ENCODE measurements around the gene CCL21. TPM values are rescaled to one million over a fixed set of nuclear protein-coding genes. Genes with fewer than 3 reads are reported as not detected.

Gene CCL21
- total RNA-seq, 6 donors from 2014 or later: 7.3 to 92.0 (median 79.5) TPM

GRCh38 chr9:34675048-34675714 is 34.8 kb downstream of the CCL21 start:
- Histone ChIP-seq H3K27ac (no peak overlapping the region), H3K4me1 (no peaks in the 10 kb centered on the region), H3K9me3 (no peaks in the 10 kb centered on the region), H3K4me3 (no peak overlapping the region), H3K27me3 (no peaks in the 10 kb centered on the region), H3K36me3 (no peaks in the 10 kb centered on the region)
- peak in 1 of 2 donors; percentile 41 for DNase-seq
- WGBS, 2 donors: 45 to 54% methylated on average over 10 of the region's 10 CpGs
- TF ChIP-seq, protein P1, sequence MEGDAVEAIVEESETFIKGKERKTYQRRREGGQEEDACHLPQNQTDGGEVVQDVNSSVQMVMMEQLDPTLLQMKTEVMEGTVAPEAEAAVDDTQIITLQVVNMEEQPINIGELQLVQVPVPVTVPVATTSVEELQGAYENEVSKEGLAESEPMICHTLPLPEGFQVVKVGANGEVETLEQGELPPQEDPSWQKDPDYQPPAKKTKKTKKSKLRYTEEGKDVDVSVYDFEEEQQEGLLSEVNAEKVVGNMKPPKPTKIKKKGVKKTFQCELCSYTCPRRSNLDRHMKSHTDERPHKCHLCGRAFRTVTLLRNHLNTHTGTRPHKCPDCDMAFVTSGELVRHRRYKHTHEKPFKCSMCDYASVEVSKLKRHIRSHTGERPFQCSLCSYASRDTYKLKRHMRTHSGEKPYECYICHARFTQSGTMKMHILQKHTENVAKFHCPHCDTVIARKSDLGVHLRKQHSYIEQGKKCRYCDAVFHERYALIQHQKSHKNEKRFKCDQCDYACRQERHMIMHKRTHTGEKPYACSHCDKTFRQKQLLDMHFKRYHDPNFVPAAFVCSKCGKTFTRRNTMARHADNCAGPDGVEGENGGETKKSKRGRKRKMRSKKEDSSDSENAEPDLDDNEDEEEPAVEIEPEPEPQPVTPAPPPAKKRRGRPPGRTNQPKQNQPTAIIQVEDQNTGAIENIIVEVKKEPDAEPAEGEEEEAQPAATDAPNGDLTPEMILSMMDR (IDR thresholded peaks at IDR 0.05): peak; percentile 27 to 55 (median 34)
- no peak for TF ChIP-seq POLR2A (IDR thresholded peaks at IDR 0.05)
- peak; percentile 56 to 74 for ATAC-seq (ENCODE audit: low FRiP score in 2 of 2)

DNA sequence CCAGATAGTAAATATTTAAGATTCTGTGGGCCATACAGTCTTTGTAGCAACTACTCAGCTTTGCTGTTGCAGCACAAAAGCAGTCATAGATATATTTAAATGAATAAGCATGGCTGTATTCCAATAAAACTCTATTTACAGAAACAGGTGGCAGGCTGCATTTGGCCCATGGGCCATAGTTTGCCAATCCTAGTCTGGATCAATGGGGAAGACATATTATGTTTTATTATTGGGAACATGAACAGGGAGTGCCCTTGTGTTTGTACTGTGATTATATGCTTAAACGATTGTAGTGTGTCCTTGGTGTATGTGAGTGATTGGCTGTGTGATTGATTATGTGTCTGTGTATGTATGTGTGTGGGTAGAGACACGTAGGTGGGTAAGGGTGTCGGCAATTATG is 35.5 kb downstream of the CCL21 start:
- Histone ChIP-seq H3K4me1 (no peaks in the 10 kb centered on the region), H3K9me3 (peaks cover 0 to 5% (median 0%) of the 10 kb centered on the region in 4 donors), H3K4me3 (no peak overlapping the region), H3K27ac (no peak overlapping the region), H3K36me3 (no peaks in the 10 kb centered on the region), H3K27me3 (no peaks in the 10 kb centered on the region)
- WGBS, 2 donors: 89 to 90% methylated on average over 3 of the region's 3 CpGs
- TF ChIP-seq EP300 (IDR thresholded peaks at IDR 0.05) (no peak), POLR2AphosphoS5 (IDR thresholded peaks at IDR 0.05) (no peak), POLR2A (IDR thresholded peaks at IDR 0.05) (no peak)
- TF ChIP-seq, protein P1 (IDR thresholded peaks at IDR 0.05): no peak
- no peak for DNase-seq
- no peak for ATAC-seq (ENCODE audit: low FRiP score in 2 of 2)

DNA sequence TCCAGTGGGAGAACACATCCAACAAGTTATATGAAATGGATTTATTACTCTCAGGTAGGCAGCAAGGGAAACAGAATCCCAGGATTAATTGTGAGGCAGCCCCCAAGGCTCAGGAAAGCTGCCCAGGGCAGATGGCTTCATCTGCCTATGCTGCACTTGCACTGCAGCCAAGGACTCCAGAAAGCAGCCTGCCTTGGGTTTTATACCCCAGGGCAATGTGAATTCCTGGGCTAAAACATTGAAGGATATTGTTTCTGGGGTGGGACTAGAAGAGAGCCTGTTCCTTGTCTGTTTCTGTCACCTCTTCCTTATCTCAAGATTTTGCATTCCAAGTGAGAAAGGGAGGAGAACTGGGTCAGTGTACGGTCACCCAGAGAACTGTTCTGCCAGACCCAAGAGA is 38.6 kb downstream of the CCL21 start:
- no peak overlapping the region for H3K27ac ChIP-seq
- TF ChIP-seq POLR2AphosphoS5 (IDR thresholded peaks at IDR 0.05): no peak
- no peak for TF ChIP-seq EP300 (IDR thresholded peaks at IDR 0.05)
- TF ChIP-seq, protein P1 (IDR thresholded peaks at IDR 0.05): no peak
- TF ChIP-seq POLR2A (IDR thresholded peaks at IDR 0.05): no peak
- H3K9me3 ChIP-seq: peaks cover 0 to 5% (median 0%) of the 10 kb centered on the region in 4 donors
- no peaks in the 10 kb centered on the region for H3K27me3 ChIP-seq
- WGBS, 2 donors: 68 to 82% methylated on average over 1 of the region's 1 CpG
- no peak overlapping the region for H3K4me3 ChIP-seq
- H3K4me1 ChIP-seq: peaks cover 0 to 14% (median 7%) of the 10 kb centered on the region in 4 donors
- peaks cover 0 to 4% (median 0%) of the 10 kb centered on the region in 4 donors for H3K36me3 ChIP-seq
- ATAC-seq (ENCODE audit: low FRiP score in 2 of 2): no peak
- DNase-seq: no peak

DNA sequence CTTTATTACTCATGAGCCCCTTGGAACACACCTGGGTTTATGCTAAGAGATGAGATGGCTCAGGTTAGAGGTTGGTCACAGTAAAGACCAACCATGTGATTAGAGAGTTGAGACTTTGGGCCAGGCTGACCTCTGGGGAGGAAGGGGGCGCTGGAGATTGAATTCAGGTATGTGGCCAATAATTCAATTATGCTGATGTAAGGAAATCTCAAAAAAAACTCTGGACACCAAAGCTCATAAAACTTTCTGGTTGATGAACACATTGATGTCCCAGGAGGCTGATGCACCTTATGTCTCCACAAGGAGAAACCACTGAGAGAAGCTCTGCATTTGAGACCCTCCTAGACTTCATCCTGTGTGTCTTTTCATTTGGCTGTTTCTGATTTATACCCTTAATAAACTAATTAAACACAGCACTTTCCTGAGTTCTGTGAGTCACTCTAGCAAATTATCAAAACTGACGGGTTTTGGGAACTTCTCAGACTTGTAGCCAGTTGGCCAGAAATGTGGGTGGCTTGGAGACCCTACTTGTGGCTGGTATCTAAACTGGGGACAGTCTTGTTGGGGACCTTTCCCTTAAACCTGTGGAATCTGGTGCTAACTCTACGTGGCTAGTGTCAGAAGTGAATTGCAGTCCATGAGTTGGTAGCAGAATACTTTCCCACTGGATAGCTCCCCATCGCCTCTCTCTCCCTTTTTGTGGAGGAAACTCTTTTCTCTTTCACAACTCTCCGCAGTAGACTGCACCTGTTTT is 40.0 kb downstream of the CCL21 start:
- DNase-seq (no peak), ATAC-seq (ENCODE audit: low FRiP score in 2 of 2) (no peak)
- H3K9me3 ChIP-seq: peaks cover 0 to 5% (median 0%) of the 10 kb centered on the region in 4 donors
- no peak overlapping the region for H3K4me3 ChIP-seq
- peaks cover under 1 to 17% (median 10%) of the 10 kb centered on the region in 4 donors for H3K4me1 ChIP-seq
- WGBS, 2 donors: 93 to 98% methylated on average over 5 of the region's 5 CpGs
- no peak overlapping the region for H3K27ac ChIP-seq
- peaks cover 0 to 4% (median 0%) of the 10 kb centered on the region in 4 donors for H3K36me3 ChIP-seq
- no peaks in the 10 kb centered on the region for H3K27me3 ChIP-seq
- TF ChIP-seq EP300 (IDR thresholded peaks at IDR 0.05) (no peak), POLR2AphosphoS5 (IDR thresholded peaks at IDR 0.05) (no peak), POLR2A (IDR thresholded peaks at IDR 0.05) (no peak)
- TF ChIP-seq, protein P1 (IDR thresholded peaks at IDR 0.05): no peak

Data from upper lobe of left lung (tissue), 6 donors.